Measurements from ENCODE around the gene TFDP1.
"Not testable (repeated sequence)": the region's sequence is repeated elsewhere in the genome, so short reads cannot be mapped to it uniquely, and the experiment has no call there.

DNA sequence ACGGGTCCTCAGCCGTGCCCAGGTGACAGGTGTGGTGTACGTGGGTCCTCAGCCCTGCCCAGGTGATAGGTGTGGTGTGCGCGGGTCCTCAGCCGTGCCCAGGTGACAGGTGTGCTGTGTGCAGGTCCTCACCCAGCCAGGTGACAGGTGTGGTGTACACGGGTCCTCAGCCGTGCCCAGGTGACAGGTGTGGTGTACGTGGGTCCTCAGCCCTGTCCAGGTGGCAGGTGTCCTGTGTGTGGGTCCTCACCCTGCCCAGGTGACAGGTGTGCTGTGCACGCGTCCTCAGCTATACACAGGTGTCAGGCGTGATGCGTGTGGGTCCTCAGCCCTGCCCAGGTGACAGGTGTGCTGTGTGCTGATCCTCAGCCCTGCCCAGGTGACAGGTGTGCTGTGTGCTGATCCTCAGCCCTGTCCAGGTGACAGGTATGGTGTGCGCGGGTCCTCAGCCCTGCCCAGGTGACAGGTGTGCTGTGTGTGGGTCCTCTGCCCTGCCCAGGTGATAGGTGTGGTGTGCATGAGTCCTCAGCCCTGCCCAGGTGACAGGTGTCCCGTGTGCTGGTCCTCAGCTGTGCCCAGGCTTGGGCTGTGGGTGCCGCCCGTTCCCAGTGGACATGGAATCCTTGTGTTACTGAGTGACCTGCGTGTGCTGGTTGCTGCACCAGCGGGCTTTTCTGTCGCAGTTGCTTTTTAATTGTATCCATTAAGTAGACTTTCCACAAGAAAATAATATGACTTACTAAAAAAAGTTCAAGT lies 9.7 kb downstream of the TFDP1 start:
- TF ChIP-seq, protein P1, sequence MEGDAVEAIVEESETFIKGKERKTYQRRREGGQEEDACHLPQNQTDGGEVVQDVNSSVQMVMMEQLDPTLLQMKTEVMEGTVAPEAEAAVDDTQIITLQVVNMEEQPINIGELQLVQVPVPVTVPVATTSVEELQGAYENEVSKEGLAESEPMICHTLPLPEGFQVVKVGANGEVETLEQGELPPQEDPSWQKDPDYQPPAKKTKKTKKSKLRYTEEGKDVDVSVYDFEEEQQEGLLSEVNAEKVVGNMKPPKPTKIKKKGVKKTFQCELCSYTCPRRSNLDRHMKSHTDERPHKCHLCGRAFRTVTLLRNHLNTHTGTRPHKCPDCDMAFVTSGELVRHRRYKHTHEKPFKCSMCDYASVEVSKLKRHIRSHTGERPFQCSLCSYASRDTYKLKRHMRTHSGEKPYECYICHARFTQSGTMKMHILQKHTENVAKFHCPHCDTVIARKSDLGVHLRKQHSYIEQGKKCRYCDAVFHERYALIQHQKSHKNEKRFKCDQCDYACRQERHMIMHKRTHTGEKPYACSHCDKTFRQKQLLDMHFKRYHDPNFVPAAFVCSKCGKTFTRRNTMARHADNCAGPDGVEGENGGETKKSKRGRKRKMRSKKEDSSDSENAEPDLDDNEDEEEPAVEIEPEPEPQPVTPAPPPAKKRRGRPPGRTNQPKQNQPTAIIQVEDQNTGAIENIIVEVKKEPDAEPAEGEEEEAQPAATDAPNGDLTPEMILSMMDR (IDR thresholded peaks at IDR 0.05) = not testable (repeated sequence)
- not testable (repeated sequence) for TF ChIP-seq POLR2AphosphoS5 (IDR thresholded peaks at IDR 0.05)
